Measurements from ENCODE around the gene PPP1R14B.

Gene PPP1R14B

DNA sequence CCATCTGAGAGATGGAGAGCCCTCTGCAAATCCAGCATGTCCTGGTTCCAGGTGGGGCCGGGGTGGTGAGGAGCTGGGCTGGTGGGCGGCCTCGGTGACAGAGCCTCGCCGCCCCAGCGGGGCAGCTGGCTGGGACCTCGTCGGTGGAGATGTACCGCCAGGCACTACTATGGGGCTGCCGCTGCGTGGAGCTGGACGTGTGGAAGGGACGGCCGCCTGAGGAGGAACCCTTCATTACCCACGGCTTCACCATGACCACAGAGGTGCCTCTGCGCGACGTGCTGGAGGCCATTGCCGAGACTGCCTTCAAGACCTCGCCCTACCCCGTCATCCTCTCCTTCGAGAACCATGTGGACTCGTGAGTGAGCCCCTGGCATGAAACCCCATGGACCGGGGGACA, 11.6 kb upstream of the PPP1R14B start:
- TF ChIP-seq, protein P1, sequence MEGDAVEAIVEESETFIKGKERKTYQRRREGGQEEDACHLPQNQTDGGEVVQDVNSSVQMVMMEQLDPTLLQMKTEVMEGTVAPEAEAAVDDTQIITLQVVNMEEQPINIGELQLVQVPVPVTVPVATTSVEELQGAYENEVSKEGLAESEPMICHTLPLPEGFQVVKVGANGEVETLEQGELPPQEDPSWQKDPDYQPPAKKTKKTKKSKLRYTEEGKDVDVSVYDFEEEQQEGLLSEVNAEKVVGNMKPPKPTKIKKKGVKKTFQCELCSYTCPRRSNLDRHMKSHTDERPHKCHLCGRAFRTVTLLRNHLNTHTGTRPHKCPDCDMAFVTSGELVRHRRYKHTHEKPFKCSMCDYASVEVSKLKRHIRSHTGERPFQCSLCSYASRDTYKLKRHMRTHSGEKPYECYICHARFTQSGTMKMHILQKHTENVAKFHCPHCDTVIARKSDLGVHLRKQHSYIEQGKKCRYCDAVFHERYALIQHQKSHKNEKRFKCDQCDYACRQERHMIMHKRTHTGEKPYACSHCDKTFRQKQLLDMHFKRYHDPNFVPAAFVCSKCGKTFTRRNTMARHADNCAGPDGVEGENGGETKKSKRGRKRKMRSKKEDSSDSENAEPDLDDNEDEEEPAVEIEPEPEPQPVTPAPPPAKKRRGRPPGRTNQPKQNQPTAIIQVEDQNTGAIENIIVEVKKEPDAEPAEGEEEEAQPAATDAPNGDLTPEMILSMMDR (IDR thresholded peaks at IDR 0.05; ENCODE audit: low read depth, low read length) = no peak
- no peak overlapping the region for H3K4me3 ChIP-seq (replicated peaks in 1 of 2; ENCODE audit: low read depth in 2 of 2, low read length in 2 of 2)
- no peak for DNase-seq (ENCODE audit: low read depth in 2 of 2)

DNA sequence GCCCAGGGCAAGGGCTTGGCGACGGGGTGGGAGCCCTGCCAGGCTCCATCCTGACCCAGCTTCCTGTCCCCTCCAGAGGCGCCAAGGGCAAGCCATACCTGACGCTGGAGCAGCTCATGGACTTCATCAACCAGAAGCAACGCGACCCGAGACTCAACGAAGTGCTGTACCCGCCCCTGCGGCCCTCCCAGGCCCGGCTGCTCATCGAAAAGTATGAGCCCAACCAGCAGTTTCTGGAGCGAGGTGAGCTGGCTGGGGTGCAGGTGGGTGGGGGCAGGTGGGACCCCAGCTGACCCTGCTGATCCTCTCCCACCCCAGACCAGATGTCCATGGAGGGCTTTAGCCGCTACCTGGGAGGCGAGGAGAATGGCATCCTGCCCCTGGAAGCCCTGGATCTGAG, 9.6 kb upstream of the PPP1R14B start:
- DNase-seq (ENCODE audit: low read depth in 2 of 2) = no peak
- no peak overlapping the region for H3K4me3 ChIP-seq (replicated peaks in 1 of 2; ENCODE audit: low read depth in 2 of 2, low read length in 2 of 2)
- TF ChIP-seq, protein P1 (IDR thresholded peaks at IDR 0.05; ENCODE audit: low read depth, low read length) = no peak

DNA sequence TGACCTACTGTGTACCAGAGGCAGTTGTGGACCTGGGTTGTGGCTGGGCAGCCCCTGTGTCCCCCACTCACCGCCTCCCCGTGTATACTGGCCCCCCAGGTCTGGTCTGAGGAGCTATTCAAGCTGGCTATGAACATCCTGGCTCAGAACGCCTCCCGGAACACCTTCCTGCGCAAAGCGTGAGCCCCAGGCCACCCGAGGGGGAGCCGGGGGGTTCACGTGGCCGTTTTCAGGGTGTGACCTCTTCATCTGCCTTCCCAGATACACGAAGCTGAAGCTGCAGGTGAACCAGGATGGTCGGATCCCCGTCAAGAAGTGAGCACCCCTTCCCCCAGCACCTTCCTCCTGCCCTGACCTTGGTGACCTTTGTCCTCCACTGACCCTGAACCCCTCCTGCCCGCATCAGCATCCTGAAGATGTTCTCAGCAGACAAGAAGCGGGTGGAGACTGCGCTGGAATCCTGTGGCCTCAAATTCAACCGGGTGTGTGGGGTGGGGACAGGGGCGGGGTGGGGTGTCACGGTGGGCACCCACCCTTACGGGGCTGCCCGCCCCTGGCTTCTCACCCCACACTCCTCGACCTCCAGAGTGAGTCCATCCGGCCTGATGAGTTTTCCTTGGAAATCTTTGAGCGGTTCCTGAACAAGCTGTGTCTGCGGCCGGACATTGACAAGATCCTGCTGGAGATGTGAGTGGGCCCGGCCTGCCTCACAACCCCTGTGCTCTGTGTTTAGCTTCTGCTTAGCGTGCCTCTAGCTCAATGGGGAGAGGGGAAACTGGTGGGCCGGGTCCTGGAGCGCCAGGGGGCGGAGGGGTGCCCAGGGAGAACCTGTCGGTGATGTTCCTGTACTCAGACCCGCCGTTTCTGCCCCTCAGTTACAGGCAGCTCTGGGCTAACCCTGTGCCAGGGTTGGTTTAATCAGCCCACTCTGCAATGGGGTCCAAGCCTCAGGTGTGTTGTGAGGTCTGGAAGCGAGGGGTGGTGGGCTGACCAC, 8.7 kb upstream of the PPP1R14B start:
- DNase-seq (ENCODE audit: low read depth in 2 of 2) = no peak
- no peak overlapping the region for H3K4me3 ChIP-seq (replicated peaks in 1 of 2; ENCODE audit: low read depth in 2 of 2, low read length in 2 of 2)
- TF ChIP-seq, protein P1 (IDR thresholded peaks at IDR 0.05; ENCODE audit: low read depth, low read length) = no peak

DNA sequence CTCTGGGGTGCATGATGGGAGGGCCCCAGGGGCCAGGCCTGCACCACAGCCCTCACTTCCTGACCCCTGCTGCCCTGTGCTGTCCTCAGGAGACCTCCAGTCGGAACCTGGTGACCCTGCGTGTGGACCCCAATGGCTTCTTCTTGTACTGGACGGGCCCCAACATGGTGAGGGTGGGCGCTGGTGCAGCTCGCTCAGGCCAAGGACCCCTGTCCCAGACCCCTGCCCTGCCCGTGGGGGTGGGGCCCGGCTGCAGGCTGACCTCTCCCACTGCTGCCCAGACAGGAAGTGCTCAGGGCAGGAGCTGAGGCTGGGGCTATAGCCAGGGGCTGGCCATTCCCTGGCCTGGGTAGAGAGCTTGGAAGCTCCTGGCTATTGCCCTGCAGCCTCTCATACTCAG, 7.6 kb upstream of the PPP1R14B start:
- H3K4me3 ChIP-seq (replicated peaks in 1 of 2; ENCODE audit: low read depth in 2 of 2, low read length in 2 of 2) = no peak overlapping the region
- TF ChIP-seq, protein P1 (IDR thresholded peaks at IDR 0.05; ENCODE audit: low read depth, low read length) = no peak
- DNase-seq (ENCODE audit: low read depth in 2 of 2) = no peak

DNA sequence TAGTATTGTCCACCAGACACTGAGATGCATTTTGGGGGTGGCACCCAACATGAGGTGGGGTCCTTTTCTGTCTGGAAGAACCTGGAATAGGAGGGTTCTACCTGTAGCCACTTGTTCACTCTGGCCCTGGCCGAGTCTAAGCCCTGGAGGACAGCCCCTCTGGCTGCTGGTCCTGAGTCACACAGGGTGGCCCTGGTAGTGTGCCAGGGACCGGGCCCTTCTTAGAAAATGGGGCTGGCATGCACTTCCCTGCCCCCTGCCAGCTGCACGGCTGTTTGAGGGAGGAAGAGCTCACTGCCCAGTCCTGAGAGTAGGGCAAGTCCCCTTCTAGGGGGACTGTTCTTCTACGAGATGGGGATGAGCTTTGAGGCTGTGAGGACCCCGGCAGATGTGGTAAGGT, 6.7 kb upstream of the PPP1R14B start:
- TF ChIP-seq, protein P1 (IDR thresholded peaks at IDR 0.05; ENCODE audit: low read depth, low read length) = no peak
- H3K4me3 ChIP-seq (replicated peaks in 1 of 2; ENCODE audit: low read depth in 2 of 2, low read length in 2 of 2) = no peak overlapping the region
- no peak for DNase-seq (ENCODE audit: low read depth in 2 of 2)

DNA sequence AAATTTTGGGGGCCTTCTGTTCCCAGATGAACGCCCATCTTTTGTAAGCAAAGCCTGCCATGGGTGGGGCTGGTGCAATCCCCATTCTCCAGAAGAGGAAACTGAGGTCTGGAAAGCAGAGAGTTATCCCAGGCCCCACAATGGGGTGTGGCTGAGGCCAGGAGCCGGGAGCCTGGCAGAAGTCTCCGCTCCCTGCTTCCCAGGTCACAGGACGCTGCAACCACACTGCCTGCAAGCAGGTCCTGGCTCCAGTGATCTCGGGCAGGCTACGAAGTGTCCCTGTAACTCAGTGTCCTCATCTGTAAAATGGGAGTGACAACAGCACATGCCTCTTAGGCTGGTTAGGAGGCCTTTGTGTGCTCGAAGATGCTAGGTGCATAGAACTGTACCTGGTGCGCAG, 6.3 kb upstream of the PPP1R14B start:
- TF ChIP-seq, protein P1 (IDR thresholded peaks at IDR 0.05; ENCODE audit: low read depth, low read length) = no peak
- no peak for DNase-seq (ENCODE audit: low read depth in 2 of 2)
- H3K4me3 ChIP-seq (replicated peaks in 1 of 2; ENCODE audit: low read depth in 2 of 2, low read length in 2 of 2) = peak overlapping the region; percentile 78 to 85
